Measurements from ENCODE around the gene MTCH1. TPM values are rescaled to one million over a fixed set of nuclear protein-coding genes. Genes with fewer than 3 reads are reported as not detected.

The MTCH1 gene
- total RNA-seq, 1 donor from 2014 or later: 267 TPM

- no peak for DNase-seq (ENCODE audit: low spot score)
Measured at GRCh38 chr6:36970892-36971842, 14.8 kb downstream of the MTCH1 start.

DNA sequence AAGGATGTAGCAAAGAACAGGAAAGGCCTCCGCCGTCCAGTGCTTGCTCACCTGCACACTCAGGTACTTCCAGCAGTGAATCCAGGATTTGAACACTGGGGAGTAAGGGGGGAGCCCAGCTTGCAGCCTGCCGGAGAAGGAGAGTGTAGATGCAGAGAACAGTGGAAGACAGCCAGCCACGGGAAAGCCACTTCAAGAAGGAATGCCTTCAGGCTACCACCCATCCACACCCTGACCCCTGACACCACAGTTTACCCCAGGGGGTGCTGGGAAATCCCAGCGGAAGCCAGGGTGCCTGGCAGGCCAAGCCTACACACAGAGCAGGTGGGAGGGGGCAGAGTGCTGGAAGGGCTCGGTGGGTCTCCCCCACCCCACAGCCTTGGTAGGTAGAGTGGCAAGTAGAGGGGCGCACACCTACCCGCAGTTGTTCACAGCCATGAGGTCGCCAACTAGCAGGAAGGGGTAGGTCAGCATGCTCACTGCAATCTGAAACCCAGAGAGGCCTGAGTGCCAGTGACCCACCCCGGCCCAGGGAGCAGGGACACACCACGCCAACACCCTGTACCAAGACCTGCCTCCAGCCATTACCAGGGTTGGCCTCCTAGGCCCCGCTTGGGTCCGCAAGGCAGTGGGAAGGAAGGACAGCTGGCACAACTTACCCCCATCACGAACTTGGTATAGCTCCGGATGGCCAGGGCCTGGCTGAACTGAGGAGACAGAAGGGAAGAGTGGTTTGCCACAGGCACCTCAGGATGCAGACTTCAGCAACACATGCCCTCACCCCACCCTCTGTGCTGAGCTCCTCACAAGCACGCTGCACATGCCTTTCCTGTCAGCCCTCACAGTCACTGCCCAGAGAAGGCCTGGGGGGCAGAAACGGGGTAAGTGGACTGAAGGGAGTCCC is 15.8 kb downstream of the MTCH1 start:
- DNase-seq (ENCODE audit: low spot score): no peak

GRCh38 chr6:36969240-36969691 is 16.7 kb downstream of the MTCH1 start:
- no peak for DNase-seq (ENCODE audit: low spot score)

DNA sequence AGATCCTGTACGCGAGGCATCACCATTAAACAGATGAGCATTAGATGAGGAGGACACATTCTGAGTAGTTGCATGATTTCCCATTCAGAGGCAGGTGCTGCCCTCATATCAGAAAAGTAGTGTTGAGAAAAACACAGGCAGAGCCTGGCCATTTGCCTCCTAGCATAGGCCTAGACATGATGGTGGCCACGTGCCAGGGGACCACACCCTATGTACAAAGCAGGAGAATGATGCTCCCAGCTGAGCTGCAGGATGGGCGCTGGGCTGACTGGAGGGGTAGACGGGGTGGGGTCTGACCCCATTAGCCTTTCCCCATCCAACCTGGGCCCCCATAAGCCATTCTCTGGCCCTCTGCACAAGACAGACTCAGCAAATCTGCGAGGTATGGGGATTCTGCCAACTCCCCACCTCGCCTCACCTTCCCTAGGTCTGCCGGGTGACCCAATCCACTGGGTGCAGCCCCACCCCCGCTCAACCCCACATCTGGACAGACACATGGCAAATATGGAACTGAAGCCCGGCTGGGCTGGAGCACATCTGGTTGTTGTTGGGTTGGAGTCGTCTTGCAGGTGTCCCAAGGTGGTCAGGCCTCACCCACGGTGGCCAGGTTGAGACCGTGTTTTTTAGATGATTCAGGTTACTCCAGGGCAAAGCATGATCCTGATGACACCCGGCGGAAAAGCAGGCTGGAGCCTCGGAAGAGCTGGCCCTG is 17.6 kb downstream of the MTCH1 start:
- DNase-seq (ENCODE audit: low spot score): no peak

GRCh38 chr6:36967757-36968156 is 18.2 kb downstream of the MTCH1 start:
- no peak for DNase-seq (ENCODE audit: low spot score)

- DNase-seq (ENCODE audit: low spot score): no peak
Measured at GRCh38 chr6:36967301-36967700, 18.7 kb downstream of the MTCH1 start.

DNA sequence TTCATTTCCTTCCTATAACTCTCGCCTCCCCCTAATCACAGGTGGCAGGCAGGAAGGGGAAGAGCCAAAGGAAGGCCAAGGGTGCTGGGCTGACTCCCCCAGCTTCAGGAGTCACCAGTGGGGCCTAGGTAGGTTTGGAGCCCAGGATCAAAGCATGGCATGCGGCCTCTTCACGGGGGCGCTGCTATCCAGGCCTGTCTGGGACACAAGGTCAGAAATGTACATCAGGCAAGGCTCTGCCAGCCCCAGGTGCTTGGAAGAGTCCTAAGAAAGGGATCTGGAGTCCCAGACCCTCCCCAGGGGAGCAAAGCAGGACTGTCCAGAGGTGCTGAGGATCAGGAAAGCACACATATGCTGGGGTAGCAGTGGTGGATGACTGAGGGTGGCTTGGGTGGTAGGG is 21.1 kb downstream of the MTCH1 start:
- DNase-seq (ENCODE audit: low spot score): no peak

- no peak for DNase-seq (ENCODE audit: low spot score)
Measured at GRCh38 chr6:36964349-36964748, 21.6 kb downstream of the MTCH1 start.

DNA sequence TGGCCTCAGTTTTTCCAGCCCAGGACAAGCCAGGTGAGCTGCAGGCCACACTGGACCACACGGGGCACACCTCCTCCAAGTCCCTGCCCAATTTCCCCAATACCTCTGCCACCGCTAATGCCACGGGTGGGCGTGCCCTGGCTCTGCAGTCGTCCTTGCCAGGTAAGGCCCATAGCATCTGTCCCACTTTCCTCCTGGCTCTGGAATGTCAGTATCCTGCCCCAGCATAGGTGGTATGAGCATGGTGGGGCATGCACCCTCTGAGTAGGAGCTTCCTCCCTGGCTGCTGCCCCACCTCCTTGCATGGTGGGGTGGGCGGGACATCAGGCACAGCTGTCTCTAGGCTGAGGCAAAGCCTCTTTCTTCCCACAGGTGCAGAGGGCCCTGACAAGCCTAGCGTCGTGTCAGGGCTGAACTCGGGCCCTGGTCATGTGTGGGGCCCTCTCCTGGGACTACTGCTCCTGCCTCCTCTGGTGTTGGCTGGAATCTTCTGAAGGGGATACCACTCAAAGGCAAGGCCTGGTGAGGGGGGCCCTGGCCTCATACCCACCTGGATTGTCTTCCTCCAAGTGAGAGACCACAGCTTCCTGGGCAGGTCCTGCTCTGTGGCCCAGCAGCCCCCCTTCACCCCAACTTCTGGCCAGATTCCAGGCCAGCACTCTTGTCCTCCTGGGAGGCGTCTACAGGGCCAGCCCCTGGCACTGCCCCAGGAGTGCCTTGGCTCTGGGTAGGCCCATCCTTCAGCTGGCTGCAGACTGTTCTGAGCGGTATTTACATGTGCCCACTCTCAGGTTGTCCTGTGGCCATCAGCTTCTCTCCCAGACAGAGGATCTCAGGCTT is 22.3 kb downstream of the MTCH1 start:
- DNase-seq (ENCODE audit: low spot score): no peak

GRCh38 chr6:36962874-36963273 is 23.1 kb downstream of the MTCH1 start:
- peak; percentile 74 for DNase-seq (ENCODE audit: low spot score)

DNA sequence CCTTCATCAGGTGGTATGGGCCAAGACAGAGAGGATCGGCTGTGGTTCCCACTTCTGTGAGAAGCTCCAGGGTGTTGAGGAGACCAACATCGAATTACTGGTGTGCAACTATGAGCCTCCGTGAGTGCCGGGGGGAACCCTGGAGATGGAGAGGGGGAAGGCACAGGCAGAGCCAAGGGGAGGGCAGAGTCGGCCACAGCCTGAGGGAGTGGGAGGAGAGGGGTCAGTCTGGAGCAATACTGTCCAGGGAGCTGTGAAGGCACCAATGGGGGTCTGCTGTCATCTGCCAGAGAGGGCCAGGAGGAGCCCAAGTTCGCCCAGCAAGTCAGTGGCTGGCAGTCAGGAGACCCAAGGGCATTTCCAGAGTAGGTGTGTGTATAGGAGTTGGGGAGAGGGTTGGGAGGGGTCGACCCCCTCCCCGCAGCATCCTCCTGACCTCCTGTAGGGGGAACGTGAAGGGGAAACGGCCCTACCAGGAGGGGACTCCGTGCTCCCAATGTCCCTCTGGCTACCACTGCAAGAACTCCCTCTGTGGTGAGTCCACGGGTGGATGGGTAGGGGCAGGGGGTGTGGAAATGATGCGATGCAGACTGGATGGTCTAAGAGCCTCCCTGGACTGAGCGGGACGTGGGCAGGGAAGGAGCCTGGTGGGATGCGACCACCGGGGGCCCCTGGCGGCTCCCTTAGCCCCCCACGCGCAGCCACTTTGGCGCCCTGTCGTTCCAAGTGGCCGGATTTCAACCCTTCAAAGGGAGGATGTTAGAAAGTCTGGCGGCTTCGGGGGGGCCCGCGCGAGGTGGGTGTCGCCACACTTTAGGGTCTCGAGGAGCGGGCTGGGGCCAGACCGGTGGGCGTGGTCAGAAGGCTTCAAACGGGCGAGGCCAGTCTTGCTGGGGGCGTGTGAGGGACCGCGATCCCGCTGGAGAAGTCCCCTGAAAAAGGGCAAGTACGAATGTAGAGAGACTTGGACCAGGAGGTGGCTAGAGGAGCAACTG is 24.3 kb downstream of the MTCH1 start:
- DNase-seq (ENCODE audit: low spot score): no peak

DNA sequence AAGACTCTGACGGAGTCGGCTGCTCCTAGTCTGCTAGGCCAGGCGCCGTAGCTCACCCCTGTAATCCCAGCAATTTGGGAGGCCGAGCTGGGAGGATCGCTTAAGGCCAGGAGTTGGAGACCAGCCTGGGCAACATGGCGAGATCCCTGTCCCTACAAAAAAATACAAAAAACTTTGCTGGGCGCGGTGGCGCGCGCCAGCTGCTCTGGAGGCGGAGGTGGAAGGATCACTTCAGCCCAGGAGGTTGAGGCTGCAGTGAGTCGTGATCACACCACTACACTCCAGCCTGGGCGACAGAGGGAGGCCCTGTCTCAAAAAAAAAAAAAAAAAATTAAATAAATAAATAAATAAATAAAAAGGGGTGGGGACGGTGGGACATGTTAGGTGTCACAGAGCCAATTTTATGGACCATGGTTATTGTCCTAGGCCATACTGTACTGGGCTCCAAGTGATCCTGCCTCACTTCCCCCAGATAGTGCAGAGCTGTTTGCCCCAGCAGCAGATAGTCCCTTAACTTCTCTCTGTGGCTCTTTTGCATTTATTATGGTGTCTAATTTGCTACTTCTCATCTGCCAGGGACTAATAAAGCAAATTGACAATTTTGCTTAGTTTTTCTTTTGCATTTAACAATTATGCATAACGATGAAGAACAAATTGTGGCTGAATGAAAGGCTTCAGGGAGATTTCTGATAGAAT is 26.3 kb downstream of the MTCH1 start:
- no peak for DNase-seq (ENCODE audit: low spot score)

DNA sequence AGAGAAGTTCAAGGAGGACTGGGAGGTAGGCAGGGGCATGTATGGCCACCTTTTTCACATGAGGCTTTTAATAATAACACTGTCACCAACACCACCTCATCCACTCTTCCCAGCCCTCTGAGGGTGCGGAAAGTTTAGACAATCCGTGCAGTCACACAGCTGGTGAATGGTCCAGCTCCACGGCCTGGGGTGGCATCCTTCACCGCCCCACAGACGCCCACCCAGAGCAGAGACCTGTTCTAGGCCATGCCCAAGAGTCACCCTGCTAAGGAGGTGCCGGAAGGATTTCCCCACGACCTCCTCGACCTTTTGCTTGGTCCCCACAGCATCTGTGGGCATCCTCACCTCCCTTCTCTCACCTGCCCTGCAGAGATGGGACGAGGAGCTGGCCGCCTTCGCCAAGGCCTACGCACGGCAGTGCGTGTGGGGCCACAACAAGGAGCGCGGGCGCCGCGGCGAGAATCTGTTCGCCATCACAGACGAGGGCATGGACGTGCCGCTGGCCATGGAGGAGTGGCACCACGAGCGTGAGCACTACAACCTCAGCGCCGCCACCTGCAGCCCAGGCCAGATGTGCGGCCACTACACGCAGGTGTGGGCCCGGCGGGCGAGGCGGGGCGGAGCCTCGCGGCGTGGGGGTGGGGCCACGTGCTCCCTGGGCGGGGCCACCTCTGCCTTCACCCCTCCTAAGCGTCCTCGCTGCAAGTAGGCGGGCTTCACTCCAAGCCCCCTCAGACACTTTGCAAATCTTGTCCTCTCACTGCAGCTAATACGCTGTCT is 27.0 kb downstream of the MTCH1 start:
- DNase-seq (ENCODE audit: low spot score): no peak

DNA sequence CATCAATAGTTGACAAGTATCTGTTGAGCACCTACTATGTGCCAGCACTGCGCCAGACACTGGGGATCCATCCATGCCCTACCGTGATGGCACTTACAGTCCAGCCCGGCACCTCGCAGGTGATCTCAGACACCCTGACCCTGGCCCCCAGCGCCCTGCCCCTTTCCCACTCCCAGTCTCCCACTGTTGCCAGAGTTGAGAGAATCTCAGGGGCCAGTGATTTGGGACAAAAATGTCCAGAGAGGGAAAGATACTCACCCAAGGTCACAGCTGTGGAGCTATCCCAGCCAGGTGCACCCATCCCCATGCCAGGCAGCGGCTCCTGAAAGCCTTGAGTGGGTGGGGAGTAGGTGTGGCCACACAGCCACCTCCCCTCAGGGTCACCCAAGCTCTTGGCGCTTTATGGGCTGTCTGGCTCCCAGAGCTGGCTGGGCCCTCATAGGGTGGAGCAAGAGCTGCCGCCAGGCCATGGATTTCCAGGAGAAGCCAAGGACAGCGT is 28.2 kb downstream of the MTCH1 start:
- no peak for DNase-seq (ENCODE audit: low spot score)

- DNase-seq (ENCODE audit: low spot score): no peak
Measured at GRCh38 chr6:36956446-36956820, 29.6 kb downstream of the MTCH1 start.

DNA sequence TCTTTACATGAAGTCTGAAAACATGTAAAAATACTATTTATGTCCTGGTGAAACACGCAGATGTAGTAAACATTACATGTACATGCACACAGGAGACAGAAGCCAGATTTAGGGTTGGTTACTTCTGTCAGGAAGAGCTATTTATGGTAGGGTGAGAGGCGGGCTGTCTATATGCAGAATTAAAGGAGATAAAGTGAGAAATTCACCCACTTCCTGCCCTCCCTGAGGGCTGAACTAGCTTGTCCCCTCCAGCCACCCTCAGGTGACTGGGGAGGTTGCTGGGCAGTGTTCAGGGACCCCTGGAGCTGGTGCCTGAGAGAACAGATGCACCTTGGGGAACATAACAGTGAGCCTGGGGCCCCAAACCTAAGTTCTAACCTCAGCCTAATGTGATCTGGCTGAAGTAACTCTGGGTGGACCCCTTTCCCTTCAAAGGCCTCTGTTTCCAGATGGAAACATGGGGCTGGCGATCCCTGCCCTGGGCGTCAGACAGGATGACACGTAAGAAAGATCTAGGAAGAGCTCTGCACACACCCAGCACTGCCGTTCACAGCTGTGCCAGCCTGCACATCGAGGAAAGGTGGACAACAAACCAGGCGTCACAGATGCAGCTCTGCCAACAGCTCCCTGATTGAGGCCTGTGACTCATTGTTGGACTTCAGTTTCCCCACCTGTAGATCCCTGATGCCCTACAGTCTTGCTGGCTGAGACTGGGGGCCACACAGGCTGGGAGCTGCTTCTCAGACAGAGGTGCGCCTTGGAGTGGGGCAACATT is 30.1 kb downstream of the MTCH1 start:
- DNase-seq (ENCODE audit: low spot score): peak; percentile 79

GRCh38 chr6:36955136-36955535 is 30.9 kb downstream of the MTCH1 start:
- DNase-seq (ENCODE audit: low spot score): peak; percentile 34

All from umbilical cord (tissue), 2 donors.